Esophagus muscularis mucosa (tissue), 4 donors: Measurements from ENCODE around the gene HM13. TPM values are rescaled to one million over a fixed set of nuclear protein-coding genes. Genes with fewer than 3 reads are reported as not detected.
A peak's percentile ranks its signal among the peaks of the same experiment; 100 is the strongest.

Source experiments
- DNase-seq: peaks from one replicate; pipeline ENCODE4 v3.0.0-alpha.2; 2017; ENCODE audit errors: extremely low spot score
- H3K27ac ChIP-seq, 4 donors: fragments of 200-600 bp; sonication (generic); replicated peaks in 1 of 4; 1 replicate in 3 of 4; 2 replicates in 1 of 4; pipeline ENCODE4 v1.5.1; 2016 to 2019; ENCODE audit warnings: mild to moderate bottlenecking in 1 of 4
- H3K27me3 ChIP-seq, 4 donors: fragments of 200-600 bp; sonication (generic); one replicate each; pipeline versions ENCODE4 v1.5.1 to v1.6.0; 2016 to 2019
- H3K36me3 ChIP-seq, 4 donors: fragments of 200-600 bp; sonication (generic); one replicate each; pipeline ENCODE4 v1.5.1; 2016 to 2019
- H3K4me1 ChIP-seq, 4 donors: fragments of 200-600 bp; sonication (generic); one replicate each; pipeline ENCODE4 v1.5.1; 2016 to 2019
- H3K4me3 ChIP-seq, 4 donors: fragments of 200-600 bp; sonication (generic); 1 replicate in 2 of 4; 2 replicates in 2 of 4; pipeline ENCODE4 v1.5.1; 2016 to 2019; ENCODE audit warnings: mild to moderate bottlenecking in 4 of 4, moderate library complexity in 1 of 4
- H3K9me3 ChIP-seq, 4 donors: fragments of 200-600 bp; sonication (generic); 1 replicate in 3 of 4; 2 replicates in 1 of 4; pipeline ENCODE4 v1.5.1; 2016 to 2019
- EP300 ChIP-seq: sonication (generic); formaldehyde crosslinking; IDR thresholded peaks from one replicate; pipeline ENCODE4 v1.6.1; 2017; ENCODE audit warnings: antibody characterized with exemption
- POLR2A ChIP-seq: fragments of 450-650 bp; IDR thresholded peaks from one replicate; pipeline ENCODE4 v1.6.1; 2017; ENCODE audit warnings: antibody characterized with exemption, moderate library complexity, mild to moderate bottlenecking, low read depth
- POLR2AphosphoS5 ChIP-seq, 2 donors: sonication (generic); formaldehyde crosslinking; IDR thresholded peaks; one replicate each; pipeline ENCODE4 v1.6.1; 2017; ENCODE audit warnings: antibody characterized with exemption in 2 of 2
- WGBS: methylation state at CpG from one replicate; pipeline ENCODE4 v1.1.5; 2018; 5-methylcytosine and 5-hydroxymethylcytosine counted together
- intact Hi-C: fragments of 100-400 bp; cut with DNase I; formaldehyde crosslinking; loops from one replicate; pipeline ENCODE4 v1.15.1; 2023
- total RNA-seq, 4 donors: library from RNA; depleted of rRNA; stranded (reverse); fragments of >200 nt; gene quantifications; one replicate each; pipeline versions ENCODE4 v1.1.0 to v1.2.1, GENCODE V29; 2016
- TF ChIP-seq, protein P1 (sequence below), 3 experiments: fragments of 200-600 bp in 2 of 3; fragments of 450-650 bp in 1 of 3; sonication (generic) in 2 of 3; IDR thresholded peaks; one replicate each; pipeline ENCODE4 v1.5.1; 2017 to 2019; ENCODE audit warnings: antibody characterized with exemption in 3 of 3, mild to moderate bottlenecking in 2 of 3, moderate library complexity in 1 of 3

HM13 gene
- total RNA-seq, 4 donors from 2014 or later = 41.5 to 67.7 (median 47.6) TPM

DNA sequence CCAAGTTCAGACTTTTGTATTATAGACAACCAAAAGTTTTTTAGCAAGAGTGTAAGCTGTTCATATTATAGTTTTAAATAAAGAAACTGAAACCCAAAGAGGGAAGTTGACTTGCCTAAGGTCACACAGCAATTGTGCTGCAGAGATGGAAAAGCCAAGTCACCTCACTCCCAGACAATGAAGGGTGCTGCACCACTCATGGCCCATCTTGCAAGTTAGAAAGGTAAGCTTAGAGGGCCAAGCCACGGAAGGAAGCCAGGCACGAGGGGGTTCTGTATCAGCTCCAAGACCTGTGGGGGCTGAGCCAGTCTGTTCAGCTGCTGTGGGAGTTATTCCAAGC lies 40.2 kb upstream of the HM13 start:
- no peak for TF ChIP-seq EP300
- no peak for TF ChIP-seq POLR2AphosphoS5 (IDR thresholded peaks at IDR 0.05)
- no peak for TF ChIP-seq POLR2A
- Histone ChIP-seq H3K27me3 (peaks cover 0 to 21% (median 8%) of the 10 kb centered on the region in 4 donors), H3K36me3 (no peaks in the 10 kb centered on the region), H3K4me1 (peaks cover 8 to 39% (median 23%) of the 10 kb centered on the region in 4 donors), H3K27ac (peak overlapping the region in 1 of 4 donors; percentile 77), H3K9me3 (no peaks in the 10 kb centered on the region), H3K4me3 (no peak overlapping the region)
- DNase-seq = no peak
- 66% methylated on average over 2 of the region's 2 CpGs for WGBS
- intact Hi-C loops = no loop called here

- Histone ChIP-seq H3K27ac (peak within 1 kb of the TSS; percentile 67 to 77 (median 74)), H3K36me3 (no peaks in the 10 kb centered on the region), H3K9me3 (no peaks in the 10 kb centered on the region), H3K27me3 (peaks cover 0 to 21% (median 8%) of the 10 kb centered on the region in 4 donors), H3K4me3 (peak within 1 kb of the TSS; percentile 52 to 66 (median 60)), H3K4me1 (peaks cover 8 to 39% (median 23%) of the 10 kb centered on the region in 4 donors)
- 19% methylated on average over 8 of the region's 33 CpGs for WGBS
- no peak for DNase-seq
- intact Hi-C loops = no loop called here
- TF ChIP-seq EP300 (no peak), POLR2AphosphoS5 (IDR thresholded peaks at IDR 0.05) (peak; percentile 4 to 73)
These were observed 39.3 kb upstream of the HM13 start, which contains the start of the genes DEFB124 and REM1 for GRCh38 chr20:31474758-31475427. TSS of gene DEFB124 (minus strand) at chr20:31475127. CDS start at chr20:31473013, 2,114 bp downstream. TSS of gene REM1 (plus strand) at chr20:31475288. CDS start at chr20:31476446, 1,158 bp downstream.

GRCh38 chr20:31475472-31476293 lies 38.6 kb upstream of the HM13 start:
- H3K9me3 ChIP-seq = no peaks in the 10 kb centered on the region
- WGBS = 14% methylated on average over 21 of the region's 29 CpGs
- H3K27me3 ChIP-seq = peaks cover 0 to 21% (median 8%) of the 10 kb centered on the region in 4 donors
- DNase-seq = no peak
- H3K4me1 ChIP-seq = peaks cover 8 to 39% (median 23%) of the 10 kb centered on the region in 4 donors
- H3K4me3 ChIP-seq = peak overlapping the region; percentile 52 to 66 (median 60)
- H3K36me3 ChIP-seq = no peaks in the 10 kb centered on the region
- TF ChIP-seq, protein P1, sequence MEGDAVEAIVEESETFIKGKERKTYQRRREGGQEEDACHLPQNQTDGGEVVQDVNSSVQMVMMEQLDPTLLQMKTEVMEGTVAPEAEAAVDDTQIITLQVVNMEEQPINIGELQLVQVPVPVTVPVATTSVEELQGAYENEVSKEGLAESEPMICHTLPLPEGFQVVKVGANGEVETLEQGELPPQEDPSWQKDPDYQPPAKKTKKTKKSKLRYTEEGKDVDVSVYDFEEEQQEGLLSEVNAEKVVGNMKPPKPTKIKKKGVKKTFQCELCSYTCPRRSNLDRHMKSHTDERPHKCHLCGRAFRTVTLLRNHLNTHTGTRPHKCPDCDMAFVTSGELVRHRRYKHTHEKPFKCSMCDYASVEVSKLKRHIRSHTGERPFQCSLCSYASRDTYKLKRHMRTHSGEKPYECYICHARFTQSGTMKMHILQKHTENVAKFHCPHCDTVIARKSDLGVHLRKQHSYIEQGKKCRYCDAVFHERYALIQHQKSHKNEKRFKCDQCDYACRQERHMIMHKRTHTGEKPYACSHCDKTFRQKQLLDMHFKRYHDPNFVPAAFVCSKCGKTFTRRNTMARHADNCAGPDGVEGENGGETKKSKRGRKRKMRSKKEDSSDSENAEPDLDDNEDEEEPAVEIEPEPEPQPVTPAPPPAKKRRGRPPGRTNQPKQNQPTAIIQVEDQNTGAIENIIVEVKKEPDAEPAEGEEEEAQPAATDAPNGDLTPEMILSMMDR (IDR thresholded peaks at IDR 0.05) = no peak
- TF ChIP-seq POLR2AphosphoS5 (IDR thresholded peaks at IDR 0.05) (no peak), EP300 (no peak), POLR2A (no peak)
- peak overlapping the region; percentile 67 to 77 (median 74) for H3K27ac ChIP-seq
- intact Hi-C loops = no loop called here

- H3K4me3 ChIP-seq = peak overlapping the region; percentile 52 to 66 (median 60)
These were observed 38.0 kb upstream of the HM13 start for GRCh38 chr20:31476294-31476585.

GRCh38 chr20:31476643-31477215 lies 37.5 kb upstream of the HM13 start:
- intact Hi-C loops = no loop called here
- TF ChIP-seq EP300 (no peak), POLR2AphosphoS5 (IDR thresholded peaks at IDR 0.05) (no peak), POLR2A (no peak)
- TF ChIP-seq, protein P1 (IDR thresholded peaks at IDR 0.05) = no peak
- no peaks in the 10 kb centered on the region for H3K36me3 ChIP-seq
- peaks cover 0 to 21% (median 8%) of the 10 kb centered on the region in 4 donors for H3K27me3 ChIP-seq
- no peak for DNase-seq
- H3K9me3 ChIP-seq = no peaks in the 10 kb centered on the region
- H3K4me3 ChIP-seq = peak overlapping the region; percentile 52 to 66 (median 60)
- peaks cover 8 to 39% (median 23%) of the 10 kb centered on the region in 4 donors for H3K4me1 ChIP-seq
- 76% methylated on average over 4 of the region's 6 CpGs for WGBS
- peak overlapping the region; percentile 44 to 77 (median 68) for H3K27ac ChIP-seq

More at GRCh38 chr20:31476294-31476585, 38.0 kb upstream of the HM13 start:
- Histone ChIP-seq H3K27me3 (peaks cover 0 to 21% (median 8%) of the 10 kb centered on the region in 4 donors), H3K4me1 (peaks cover 8 to 39% (median 23%) of the 10 kb centered on the region in 4 donors), H3K36me3 (no peaks in the 10 kb centered on the region), H3K9me3 (no peaks in the 10 kb centered on the region), H3K27ac (peak overlapping the region; percentile 41 to 77 (median 68))
- no peak for DNase-seq
- 86% methylated on average over 6 of the region's 6 CpGs for WGBS
- intact Hi-C loops = no loop called here
- TF ChIP-seq EP300 (no peak), POLR2A (no peak), POLR2AphosphoS5 (IDR thresholded peaks at IDR 0.05) (no peak)
- TF ChIP-seq, protein P1 (IDR thresholded peaks at IDR 0.05) = no peak
